ENCODE results near the gene DNAH1.

The DNAH1 gene

GRCh38 chr3:52430416-52430810, 114.3 kb downstream of the DNAH1 start:
- no peak for TF ChIP-seq CTCF (conservative IDR thresholded peaks at IDR 0.05; ENCODE audit: low read depth, low read length)
- no peak for DNase-seq (ENCODE audit: low read depth)
- H3K4me3 ChIP-seq (ENCODE audit: low read length): no peak overlapping the region

- TF ChIP-seq CTCF (conservative IDR thresholded peaks at IDR 0.05; ENCODE audit: low read depth, low read length): no peak
- no peak overlapping the region for H3K4me3 ChIP-seq (ENCODE audit: low read length)
- DNase-seq (ENCODE audit: low read depth): no peak
These were observed 115.5 kb downstream of the DNAH1 start for GRCh38 chr3:52431459-52432223.

GRCh38 chr3:52432225-52432624, 116.1 kb downstream of the DNAH1 start:
- DNase-seq (ENCODE audit: low read depth): no peak
- TF ChIP-seq CTCF (conservative IDR thresholded peaks at IDR 0.05; ENCODE audit: low read depth, low read length): no peak
- no peak overlapping the region for H3K4me3 ChIP-seq (ENCODE audit: low read length)

- TF ChIP-seq CTCF (conservative IDR thresholded peaks at IDR 0.05; ENCODE audit: low read depth, low read length): no peak
- no peak overlapping the region for H3K4me3 ChIP-seq (ENCODE audit: low read length)
- DNase-seq (ENCODE audit: low read depth): no peak
These were observed 116.6 kb downstream of the DNAH1 start for GRCh38 chr3:52432691-52433141.

- DNase-seq (ENCODE audit: low read depth): no peak
- no peak for TF ChIP-seq CTCF (conservative IDR thresholded peaks at IDR 0.05; ENCODE audit: low read depth, low read length)
- no peak overlapping the region for H3K4me3 ChIP-seq (ENCODE audit: low read length)
These were observed 117.3 kb downstream of the DNAH1 start for GRCh38 chr3:52433328-52433995.

- no peak overlapping the region for H3K4me3 ChIP-seq (ENCODE audit: low read length)
- no peak for DNase-seq (ENCODE audit: low read depth)
These were observed 117.9 kb downstream of the DNAH1 start for GRCh38 chr3:52433996-52434479.

More at GRCh38 chr3:52433996-52434479, 117.9 kb downstream of the DNAH1 start:
- no peak for TF ChIP-seq CTCF (conservative IDR thresholded peaks at IDR 0.05; ENCODE audit: low read depth, low read length)

All from retinal pigment epithelial cell (primary cell).